ENCODE measurements around the gene LCN12. TPM values are rescaled to one million over a fixed set of nuclear protein-coding genes. Genes with fewer than 3 reads are reported as not detected.
A peak's percentile ranks its signal among the peaks of the same experiment; 100 is the strongest.

Gene LCN12
- total RNA-seq, 1 donor from 2014 or later, result 1.2 TPM

GRCh38 chr9:136942112-136942880 is 9.8 kb upstream of the LCN12 start:
- no peak overlapping the region for H3K4me3 ChIP-seq (ENCODE audit: low read depth, low read length)
- TF ChIP-seq CTCF (conservative IDR thresholded peaks at IDR 0.05; ENCODE audit: low read depth, low read length), result no peak
- no peak for DNase-seq (ENCODE audit: low read depth)

- no peak for TF ChIP-seq CTCF (conservative IDR thresholded peaks at IDR 0.05; ENCODE audit: low read depth, low read length)
- peak overlapping the region; percentile 91 for H3K4me3 ChIP-seq (ENCODE audit: low read depth, low read length)
- DNase-seq (ENCODE audit: low read depth), result no peak
Observed at GRCh38 chr9:136942881-136943230, 9.2 kb upstream of the LCN12 start.

GRCh38 chr9:136943291-136944211 is 8.5 kb upstream of the LCN12 start:
- peak overlapping the region; percentile 91 for H3K4me3 ChIP-seq (ENCODE audit: low read depth, low read length)
- no peak for DNase-seq (ENCODE audit: low read depth)
- no peak for TF ChIP-seq CTCF (conservative IDR thresholded peaks at IDR 0.05; ENCODE audit: low read depth, low read length)

GRCh38 chr9:136944212-136944518 is 7.9 kb upstream of the LCN12 start:
- H3K4me3 ChIP-seq (ENCODE audit: low read depth, low read length), result peak overlapping the region; percentile 91
- TF ChIP-seq CTCF (conservative IDR thresholded peaks at IDR 0.05; ENCODE audit: low read depth, low read length), result no peak
- DNase-seq (ENCODE audit: low read depth), result no peak

- TF ChIP-seq CTCF (conservative IDR thresholded peaks at IDR 0.05; ENCODE audit: low read depth, low read length), result peak; percentile 82
- DNase-seq (ENCODE audit: low read depth), result no peak
- peak within 1 kb of the TSS; percentile 91 for H3K4me3 ChIP-seq (ENCODE audit: low read depth, low read length)
Observed at GRCh38 chr9:136944519-136945332, 7.3 kb upstream of the LCN12 start, which contains the start of the genes C8G and FBXW5. Gene C8G (plus strand): TSS chr9:136945243. CDS start chr9:136945321, 78 bp downstream. Gene FBXW5 (minus strand): TSS chr9:136944738. CDS start chr9:136944083, 655 bp downstream.

GRCh38 chr9:136945333-136946227 is 6.5 kb upstream of the LCN12 start:
- H3K4me3 ChIP-seq (ENCODE audit: low read depth, low read length), result no peak overlapping the region
- TF ChIP-seq CTCF (conservative IDR thresholded peaks at IDR 0.05; ENCODE audit: low read depth, low read length), result no peak
- no peak for DNase-seq (ENCODE audit: low read depth)

Data from epithelial cell of proximal tubule (primary cell).